ENCODE data around the gene AKAP8. TPM values are rescaled to one million over a fixed set of nuclear protein-coding genes. Genes with fewer than 3 reads are reported as not detected.

The AKAP8 gene
- total RNA-seq, 1 donor from 2014 or later, result 12.8 TPM

Other genes with a start within 250 kb of the AKAP8 start
- 0.13 and 0.89 TPM in 2 replicates for gene NOTCH3, start 178.8 kb downstream of the AKAP8 start, total RNA-seq
- gene EPHX3, start 147.3 kb downstream of the AKAP8 start, total RNA-seq, result under 0.01 TPM in 1 of 2 replicates, not detected in the other
- gene BRD4, start 47.2 kb downstream of the AKAP8 start, total RNA-seq, result 7.4 and 11.5 TPM in 2 replicates
- gene AKAP8L, start 39.2 kb upstream of the AKAP8 start, total RNA-seq, result 33.0 and 41.5 TPM in 2 replicates
- 4.4 and 9.2 TPM in 2 replicates for gene WIZ, start 70.2 kb upstream of the AKAP8 start, total RNA-seq
- gene RASAL3, start 84.8 kb upstream of the AKAP8 start, total RNA-seq, result 14.4 and 14.8 TPM in 2 replicates
- gene PGLYRP2, start 99.7 kb upstream of the AKAP8 start, total RNA-seq, result not detected in 2 replicates
- gene CYP4F22, start 128.7 kb upstream of the AKAP8 start, total RNA-seq, result not detected in 2 replicates
- gene CYP4F8, start 235.4 kb upstream of the AKAP8 start, total RNA-seq, result not detected in 2 replicates

Data from dermis microvascular lymphatic vessel endothelial cell (primary cell).